ENCODE measurements around the gene OR1F1.

Gene OR1F1

DNA sequence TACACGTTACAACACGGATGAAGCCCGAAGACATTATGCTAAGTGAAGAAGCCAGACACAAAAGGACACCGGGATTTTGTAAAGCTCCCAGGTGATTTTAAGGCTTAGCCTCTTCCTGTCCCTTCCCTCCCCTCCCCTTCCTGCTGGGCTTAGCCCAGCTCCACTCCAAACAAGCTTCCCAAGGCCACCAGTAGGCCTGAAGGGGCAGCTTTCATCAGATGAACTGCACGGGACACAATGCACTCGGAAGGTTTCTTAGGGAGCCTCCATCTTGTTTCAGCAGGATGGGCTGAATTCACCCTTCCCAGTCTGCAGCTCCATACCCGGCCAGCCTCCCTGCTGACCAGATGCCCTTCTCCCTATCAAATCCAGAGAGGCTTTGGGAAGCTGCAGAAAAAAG lies 58.0 kb downstream of the OR1F1 start:
- in situ Hi-C loops (cut with MboI; ENCODE audit: low sequenced_read_pairs) = no loop called here

DNA sequence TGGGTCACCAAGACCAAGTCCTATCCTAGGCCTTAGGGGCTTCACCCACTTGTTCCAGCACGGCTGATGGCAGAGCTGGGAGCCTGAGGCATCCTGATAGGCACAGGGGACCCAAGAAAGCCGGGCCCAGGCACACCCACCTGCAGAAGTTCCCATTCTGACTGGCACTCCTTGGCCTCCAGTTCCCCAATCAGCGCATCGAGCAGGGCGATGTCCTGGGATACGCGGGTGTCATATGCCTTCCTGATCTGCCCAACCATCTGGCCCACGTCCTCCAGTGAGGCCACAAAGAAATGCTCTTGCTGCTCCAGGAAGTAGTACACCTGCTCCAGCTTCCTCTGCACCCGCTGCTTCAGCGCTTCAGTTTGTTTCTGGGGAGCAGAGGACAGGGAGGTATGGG lies 58.9 kb downstream of the OR1F1 start:
- in situ Hi-C loops (cut with MboI; ENCODE audit: low sequenced_read_pairs) = no loop called here

DNA sequence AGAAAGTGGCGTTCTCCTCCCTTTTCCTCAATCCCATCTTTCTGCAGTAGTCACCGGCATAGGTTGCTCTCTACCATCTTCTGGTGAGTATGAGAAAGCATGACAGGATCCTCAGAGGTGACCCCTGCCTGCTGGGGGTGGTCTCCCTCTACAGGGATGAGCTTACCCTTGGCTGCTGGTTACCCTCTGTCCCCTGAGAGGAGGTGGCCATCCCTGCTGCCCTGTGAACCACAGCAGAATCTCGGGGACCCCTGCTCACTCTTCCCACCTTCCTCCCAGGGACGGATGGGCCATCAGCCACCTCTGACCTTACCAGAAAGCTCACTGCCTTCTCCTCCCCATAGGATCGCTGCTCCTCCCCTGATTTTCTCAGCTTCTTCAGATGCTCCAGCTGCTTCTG lies 60.6 kb downstream of the OR1F1 start:
- in situ Hi-C loops (cut with MboI; ENCODE audit: low sequenced_read_pairs) = no loop called here

DNA sequence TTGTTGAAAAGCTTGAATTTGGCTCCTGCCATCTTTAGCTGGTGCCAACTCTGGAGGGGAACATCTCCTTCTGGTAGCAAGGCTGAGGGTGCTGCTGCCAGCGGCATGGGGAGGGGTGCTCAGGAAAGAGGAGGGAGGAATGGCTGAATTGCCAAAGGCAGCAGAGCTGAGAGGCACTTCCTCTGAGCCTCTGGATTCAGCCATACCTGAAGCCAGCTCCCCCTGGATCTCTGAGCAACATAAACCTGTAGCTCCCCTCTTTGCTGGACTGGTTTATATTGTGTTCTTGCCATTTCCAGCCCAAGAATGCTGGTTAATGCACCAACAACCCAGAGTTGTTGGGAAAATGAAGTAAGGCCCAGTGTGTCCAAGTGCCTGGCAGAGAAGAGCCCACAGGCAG lies 61.0 kb downstream of the OR1F1 start:
- in situ Hi-C loops (cut with MboI; ENCODE audit: low sequenced_read_pairs) = no loop called here

DNA sequence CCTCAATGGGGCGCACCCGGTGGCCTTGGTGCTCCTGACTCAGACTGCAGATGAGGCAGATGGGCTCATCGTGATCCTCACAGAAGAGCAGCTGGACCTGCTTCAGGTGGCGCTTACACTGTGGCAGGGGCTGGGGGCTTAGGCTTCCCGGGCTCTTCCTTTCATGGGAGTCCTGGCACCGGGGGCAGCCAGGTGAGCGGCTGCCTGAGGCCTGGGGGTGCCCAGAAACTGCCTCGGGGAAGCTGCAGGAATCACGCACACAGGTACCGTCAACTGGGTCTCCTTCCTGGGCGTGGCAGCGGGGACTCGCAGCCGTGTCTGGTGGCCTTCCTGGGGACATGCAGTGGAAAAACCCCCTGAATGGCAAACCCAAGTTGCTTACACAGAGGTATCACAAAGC lies 61.4 kb downstream of the OR1F1 start:
- in situ Hi-C loops (cut with MboI; ENCODE audit: low sequenced_read_pairs) = no loop called here

DNA sequence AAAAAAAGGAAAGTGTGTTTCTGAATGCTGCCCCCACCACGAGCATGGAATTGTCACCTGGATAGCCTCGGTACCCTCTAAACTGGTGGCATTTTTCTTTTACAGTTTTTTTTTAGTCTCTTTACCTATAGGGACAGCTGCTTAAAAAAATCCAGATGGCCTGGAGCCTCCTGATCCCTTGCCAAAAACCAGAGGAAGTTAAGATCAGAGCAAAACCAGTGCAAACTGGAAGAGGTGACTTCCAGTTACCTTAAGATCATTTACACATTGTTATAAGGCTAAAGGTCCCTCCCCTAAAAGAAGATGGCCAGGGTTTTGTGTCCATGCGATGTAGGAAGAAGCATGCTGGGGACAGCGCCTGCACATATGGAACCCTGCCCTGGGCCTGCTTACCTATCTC lies 65.0 kb downstream of the OR1F1 start:
- in situ Hi-C loops (cut with MboI; ENCODE audit: low sequenced_read_pairs) = no loop called here

DNA sequence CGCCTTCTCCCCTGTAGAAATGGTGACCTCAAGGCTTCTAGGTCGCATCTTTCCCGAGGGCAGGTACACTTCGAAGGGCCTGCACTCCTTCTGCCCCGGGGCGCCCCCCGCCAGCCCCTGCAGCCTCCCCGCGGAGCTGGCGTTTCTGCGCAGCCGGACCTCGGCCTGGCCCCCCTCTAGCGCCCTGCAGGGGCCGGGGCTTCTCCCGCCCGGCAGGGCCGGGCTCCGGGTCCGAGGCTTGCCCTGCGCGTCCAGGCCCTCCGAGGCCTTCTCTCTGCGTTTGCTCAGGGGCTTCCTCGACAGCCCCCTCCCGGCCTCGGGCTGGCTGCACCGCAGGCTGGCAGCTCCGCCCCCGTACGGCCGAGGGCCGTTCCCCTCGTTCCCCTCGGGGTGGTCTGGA lies 66.3 kb downstream of the OR1F1 start:
- in situ Hi-C loops (cut with MboI; ENCODE audit: low sequenced_read_pairs) = no loop called here

All from HL-60/S4 treated with retinoic acid at 250 ng/mL for 4 days and 3 days (cell line).